ENCODE data around the gene ELOVL7.

DNA sequence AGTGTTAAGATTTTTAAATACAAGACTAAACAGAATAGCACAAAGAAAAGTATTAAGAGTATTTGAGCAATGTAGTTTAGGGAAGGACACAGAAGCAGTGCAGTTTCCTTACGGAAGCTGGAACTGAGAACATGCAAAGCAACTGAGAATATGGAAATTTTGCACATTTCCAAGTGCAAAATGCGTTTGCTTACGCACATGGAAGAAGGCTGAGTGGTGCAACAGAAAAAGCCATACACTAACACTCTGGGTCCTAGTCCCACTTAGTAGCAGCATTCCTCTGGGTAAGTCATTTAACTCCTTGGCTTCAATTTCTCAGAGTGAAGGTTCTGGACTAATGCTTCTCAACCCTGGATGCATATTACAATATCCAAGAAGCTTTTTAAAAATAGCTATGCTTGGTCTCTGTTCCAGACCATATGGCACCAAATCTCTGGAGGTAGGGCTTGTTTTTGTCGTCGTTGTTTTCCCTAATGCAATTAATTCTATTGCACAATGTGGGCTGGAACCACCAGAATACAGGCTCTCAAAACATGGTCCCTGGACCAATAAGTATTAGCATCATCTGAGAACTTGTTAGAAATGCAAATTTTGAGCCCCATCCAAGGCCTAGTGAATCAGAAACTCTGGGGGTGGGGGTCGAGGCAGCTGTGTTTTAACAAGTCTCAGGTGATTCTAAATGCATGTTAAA, 78.9 kb downstream of the ELOVL7 start:
- TF ChIP-seq, protein P1, sequence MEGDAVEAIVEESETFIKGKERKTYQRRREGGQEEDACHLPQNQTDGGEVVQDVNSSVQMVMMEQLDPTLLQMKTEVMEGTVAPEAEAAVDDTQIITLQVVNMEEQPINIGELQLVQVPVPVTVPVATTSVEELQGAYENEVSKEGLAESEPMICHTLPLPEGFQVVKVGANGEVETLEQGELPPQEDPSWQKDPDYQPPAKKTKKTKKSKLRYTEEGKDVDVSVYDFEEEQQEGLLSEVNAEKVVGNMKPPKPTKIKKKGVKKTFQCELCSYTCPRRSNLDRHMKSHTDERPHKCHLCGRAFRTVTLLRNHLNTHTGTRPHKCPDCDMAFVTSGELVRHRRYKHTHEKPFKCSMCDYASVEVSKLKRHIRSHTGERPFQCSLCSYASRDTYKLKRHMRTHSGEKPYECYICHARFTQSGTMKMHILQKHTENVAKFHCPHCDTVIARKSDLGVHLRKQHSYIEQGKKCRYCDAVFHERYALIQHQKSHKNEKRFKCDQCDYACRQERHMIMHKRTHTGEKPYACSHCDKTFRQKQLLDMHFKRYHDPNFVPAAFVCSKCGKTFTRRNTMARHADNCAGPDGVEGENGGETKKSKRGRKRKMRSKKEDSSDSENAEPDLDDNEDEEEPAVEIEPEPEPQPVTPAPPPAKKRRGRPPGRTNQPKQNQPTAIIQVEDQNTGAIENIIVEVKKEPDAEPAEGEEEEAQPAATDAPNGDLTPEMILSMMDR (conservative IDR thresholded peaks at IDR 0.05 in 1 of 2, IDR thresholded peaks at IDR 0.05 in 1 of 2; ENCODE audit: low read depth in 1 of 2, low read length in 2 of 2), result no peak
- TF ChIP-seq EZH2 (IDR thresholded peaks at IDR 0.05; ENCODE audit: low read length, missing control alignments), result no peak

All from fibroblast of lung (primary cell).